Endothelial cell of umbilical vein (primary cell): Measurements from ENCODE around the gene CCT3. TPM values are rescaled to one million over a fixed set of nuclear protein-coding genes. Genes with fewer than 3 reads are reported as not detected.

Source experiments
- BruUV-seq: library from RNA; stranded (reverse); fragments of 400-500 nt; replicated peaks from 2 replicates; lab custom pipeline; 2021; lab: Mats Ljungman, UMichigan
- CTCF ChIA-PET: fragments of 300-600, 350-600 bp; sonication (Branson Sonifier 250); formaldehyde crosslinking; loops from one replicate; lab custom pipeline; 2021; ENCODE audit warnings: antibody characterized with exemption, inconsistent platforms; lab: Charles Lee
- POLR2A ChIA-PET: fragments of 300-600, 350-600 bp; sonication (Branson Sonifier 250); formaldehyde crosslinking; loops from one replicate; lab custom pipeline; 2021; ENCODE audit warnings: antibody characterized with exemption, inconsistent platforms; lab: Charles Lee
- DNase-seq: peaks from one replicate; pipeline ENCODE4 v3.0.0-alpha.2; 2011; ENCODE audit warnings: low read depth, low spot score
- FAIRE-seq: peaks from 2 replicates; lab custom pipeline; 2011; peaks lifted over from hg19 to GRCh38; lab: Jason Lieb, UNC
- H2AFZ ChIP-seq: 2 replicates; pipeline ENCODE4 v1.6.0; 2012; ENCODE audit warnings: low read depth, low read length, control low read depth, inconsistent platforms
- H3K27ac ChIP-seq: 2 replicates; pipeline ENCODE4 v1.5.1; 2011; ENCODE audit warnings: low read depth, mild to moderate bottlenecking, control low read depth, low read length, moderate library complexity; ENCODE audit not compliant: insufficient read depth
- H3K27me3 ChIP-seq, 2 experiments: 2 replicates each; pipeline versions ENCODE4 v1.6.0 to v1.6.1; 2011; ENCODE audit warnings: low read length in 2 of 2, mixed read lengths in 1 of 2; ENCODE audit not compliant: control insufficient read depth in 2 of 2, insufficient read depth in 2 of 2
- H3K36me3 ChIP-seq, 2 experiments: 2 replicates in 1 of 2; 3 replicates in 1 of 2; pipeline ENCODE4 v1.5.1; 2011; ENCODE audit warnings: low read length in 2 of 2, mild to moderate bottlenecking in 1 of 2, moderate library complexity in 1 of 2; ENCODE audit not compliant: control insufficient read depth in 2 of 2, insufficient read depth in 2 of 2; ENCODE audit errors: extremely low read depth in 1 of 2
- H3K4me1 ChIP-seq: 3 replicates; pipeline ENCODE4 v1.5.1; 2011; ENCODE audit warnings: mild to moderate bottlenecking, low read length; ENCODE audit not compliant: control insufficient read depth, insufficient read depth; ENCODE audit errors: extremely low read depth
- H3K4me2 ChIP-seq: 2 replicates; pipeline ENCODE4 v1.6.1; 2011; ENCODE audit warnings: low read length, control low read depth, mixed read lengths; ENCODE audit not compliant: insufficient read depth
- H3K4me3 ChIP-seq, 3 experiments: fragments of 200-600 bp in 1 of 3; sonication (generic), shearing (Covaris generic) in 1 of 3; replicated peaks in 1 of 3; 2 replicates each; pipeline ENCODE4 v1.5.1; 2011 to 2016; ENCODE audit warnings: control low read depth in 3 of 3, low read length in 3 of 3, mild to moderate bottlenecking in 2 of 3, inconsistent platforms in 1 of 3, low read depth in 1 of 3, moderate library complexity in 1 of 3; ENCODE audit not compliant: insufficient read depth in 1 of 3
- H3K79me2 ChIP-seq: 2 replicates; pipeline ENCODE4 v1.6.0; 2012; ENCODE audit warnings: low read length, inconsistent platforms; ENCODE audit not compliant: control insufficient read depth, insufficient read depth
- H3K9ac ChIP-seq: replicated peaks from 2 replicates; pipeline ENCODE3; 2011; ENCODE audit warnings: low read length, control low read depth; ENCODE audit not compliant: insufficient read depth; ENCODE audit errors: extremely low read depth
- H3K9me1 ChIP-seq: replicated peaks from 3 replicates; pipeline ENCODE4 v1.6.0; 2011; ENCODE audit warnings: mild to moderate bottlenecking, low read length; ENCODE audit not compliant: control insufficient read depth, insufficient read depth; ENCODE audit errors: extremely low read depth
- H3K9me3 ChIP-seq: replicated peaks from 2 replicates; pipeline ENCODE4 v1.5.1; 2012; ENCODE audit warnings: low read length, inconsistent platforms; ENCODE audit not compliant: control insufficient read depth, insufficient read depth
- H4K20me1 ChIP-seq: replicated peaks from 2 replicates; pipeline ENCODE3; 2011; ENCODE audit warnings: mild to moderate bottlenecking, low read length; ENCODE audit not compliant: control insufficient read depth, insufficient read depth; ENCODE audit errors: extremely low read depth
- EZH2 ChIP-seq: IDR thresholded peaks from 2 replicates; pipeline ENCODE4 v1.6.1; 2012; ENCODE audit warnings: borderline replicate concordance, low read depth, mild to moderate bottlenecking, moderate library complexity, low read length, inconsistent platforms; ENCODE audit not compliant: severe bottlenecking
- JUN ChIP-seq: IDR thresholded peaks from 2 replicates; pipeline ENCODE4 v1.6.1; 2011; ENCODE audit warnings: borderline replicate concordance, low read depth; ENCODE audit not compliant: insufficient read length, insufficient read depth
- MAX ChIP-seq: IDR thresholded peaks from 2 replicates; pipeline ENCODE4 v1.6.1; 2011; ENCODE audit not compliant: insufficient read depth, insufficient read length
- MYC ChIP-seq: IDR thresholded peaks from one replicate; pipeline ENCODE4 v1.6.1; 2011; ENCODE audit warnings: mild to moderate bottlenecking, low read depth, low read length
- POLR2A ChIP-seq: IDR thresholded peaks from 2 replicates; pipeline ENCODE4 v1.6.1; 2012; ENCODE audit warnings: low read depth, mild to moderate bottlenecking, control low read depth, low read length
- POLR2AphosphoS5 ChIP-seq: IDR thresholded peaks from 2 replicates; pipeline ENCODE4 v1.6.1; 2012; ENCODE audit warnings: low read depth, mild to moderate bottlenecking, control low read depth, low read length, moderate library complexity; ENCODE audit not compliant: insufficient read depth
- dilution Hi-C: fragments of 300-500 bp; cut with MboI; formaldehyde crosslinking; loops from one replicate; pipeline ENCODE4 v1.15.0; 2019; ENCODE audit warnings: low sequenced_read_pairs; ENCODE audit not compliant: extremely low pct_ligation_motif_present
- intact Hi-C: fragments of 100-400 bp; cut with micrococcal nuclease; formaldehyde crosslinking; loops from one replicate; pipeline ENCODE4 v1.10.0; 2022
- polyA plus RNA-seq, 4 experiments: library from polyadenylated mRNA; depleted of rRNA in 3 of 4; stranded (reverse) in 3 of 4; unstranded in 1 of 4; fragments of >200 nt; gene quantifications; 2 replicates each; pipeline versions ENCODE4 v1.2.1 to v1.2.3, GENCODE V29; 2011 to 2012; ENCODE audit warnings: missing spikeins in 1 of 4
- total RNA-seq: library from RNA; stranded (reverse); gene quantifications from 2 replicates; pipeline ENCODE4 v1.2.3, GENCODE V29; 2021

CCT3 gene
- total and polyA plus RNA-seq, 2 donors (not counting 3 experiments of a cell fraction or from before 2014, with no cell fraction given), result 276 to 367 TPM

GRCh38 chr1:156366378-156367166 lies 28.5 kb upstream of the CCT3 start:
- intact Hi-C loops (no loop called here), dilution Hi-C loops (no loop called here)
- Histone ChIP-seq H3K79me2 (no peaks in the 10 kb centered on the region), H3K27me3 (peaks cover 12 to 41% of the 10 kb centered on the region in 2 experiments), H3K4me2 (no peak overlapping the region), H3K9me3 (no peaks in the 10 kb centered on the region), H3K27ac (no peak overlapping the region), H3K9ac (no peak overlapping the region), H4K20me1 (no peaks in the 10 kb centered on the region), H3K4me3 (no peak overlapping the region), H3K36me3 (no peaks in the 10 kb centered on the region), H2AFZ (no peak overlapping the region), H3K9me1 (no peaks in the 10 kb centered on the region), H3K4me1 (peaks cover 6% of the 10 kb centered on the region)
- no peak for FAIRE-seq
- no peak for TF ChIP-seq MYC
- TF ChIP-seq JUN, result no peak
- no peak for TF ChIP-seq EZH2
- TF ChIP-seq POLR2AphosphoS5, result no peak
- TF ChIP-seq MAX, result no peak
- TF ChIP-seq POLR2A, result no peak
- no TSS peak for BruUV-seq
- no peak for DNase-seq
- ChIA-PET CTCF (interaction anchor here (2.7 to 10.2 kb wide), 2 partner anchors 19 to 79 kb away, joined by 11 to 96 read pairs; no protein-coding TSS in a partner anchor), POLR2A (no interaction called here)

GRCh38 chr1:156365754-156366153 lies 27.7 kb upstream of the CCT3 start:
- intact Hi-C loops, result no loop called here
- Histone ChIP-seq H3K79me2 (no peaks in the 10 kb centered on the region), H4K20me1 (no peaks in the 10 kb centered on the region), H2AFZ (no peak overlapping the region), H3K9me1 (no peaks in the 10 kb centered on the region), H3K27ac (no peak overlapping the region), H3K9me3 (no peaks in the 10 kb centered on the region), H3K27me3 (peaks cover 12 to 40% of the 10 kb centered on the region in 2 experiments), H3K9ac (no peak overlapping the region), H3K4me3 (no peak overlapping the region), H3K4me1 (peaks cover 6% of the 10 kb centered on the region), H3K4me2 (no peak overlapping the region), H3K36me3 (no peaks in the 10 kb centered on the region)
- BruUV-seq, result no TSS peak
- CTCF ChIA-PET, result interaction anchor here (2.7 to 10.2 kb wide), 2 partner anchors 19 to 80 kb away, joined by 11 to 96 read pairs; no protein-coding TSS in a partner anchor
- TF ChIP-seq JUN, result no peak
- DNase-seq (no peak), FAIRE-seq (no peak)
- dilution Hi-C loops, result no loop called here
- POLR2A ChIA-PET, result no interaction called here
